ENCODE measurements around the gene LY86. TPM values are rescaled to one million over a fixed set of nuclear protein-coding genes. Genes with fewer than 3 reads are reported as not detected.

Gene LY86
- total RNA-seq, 1 donor from 2014 or later = not detected

- Histone ChIP-seq H3K27me3 (no peaks in the 10 kb centered on the region), H3K4me3 (peak overlapping the region; percentile 53 to 67), H3K27ac (no peak overlapping the region), H3K9me3 (no peaks in the 10 kb centered on the region), H3K36me3 (no peaks in the 10 kb centered on the region), H3K4me1 (peaks cover 6 to 7% of the 10 kb centered on the region in 2 donors)
- TF ChIP-seq CTCF (IDR thresholded peaks at IDR 0.05) = no peak
- peak in 1 of 2 donors; percentile 66 for DNase-seq (ENCODE audit: low spot score in 2 of 2)
- intact Hi-C loops (cut with DNase I) = loop anchor here (1.0 to 5.0 kb wide), 2 partner anchors 489 to 1403 kb away; no protein-coding TSS in a partner anchor
Observed at GRCh38 chr6:6546318-6547109, 42.0 kb upstream of the LY86 start.

DNA sequence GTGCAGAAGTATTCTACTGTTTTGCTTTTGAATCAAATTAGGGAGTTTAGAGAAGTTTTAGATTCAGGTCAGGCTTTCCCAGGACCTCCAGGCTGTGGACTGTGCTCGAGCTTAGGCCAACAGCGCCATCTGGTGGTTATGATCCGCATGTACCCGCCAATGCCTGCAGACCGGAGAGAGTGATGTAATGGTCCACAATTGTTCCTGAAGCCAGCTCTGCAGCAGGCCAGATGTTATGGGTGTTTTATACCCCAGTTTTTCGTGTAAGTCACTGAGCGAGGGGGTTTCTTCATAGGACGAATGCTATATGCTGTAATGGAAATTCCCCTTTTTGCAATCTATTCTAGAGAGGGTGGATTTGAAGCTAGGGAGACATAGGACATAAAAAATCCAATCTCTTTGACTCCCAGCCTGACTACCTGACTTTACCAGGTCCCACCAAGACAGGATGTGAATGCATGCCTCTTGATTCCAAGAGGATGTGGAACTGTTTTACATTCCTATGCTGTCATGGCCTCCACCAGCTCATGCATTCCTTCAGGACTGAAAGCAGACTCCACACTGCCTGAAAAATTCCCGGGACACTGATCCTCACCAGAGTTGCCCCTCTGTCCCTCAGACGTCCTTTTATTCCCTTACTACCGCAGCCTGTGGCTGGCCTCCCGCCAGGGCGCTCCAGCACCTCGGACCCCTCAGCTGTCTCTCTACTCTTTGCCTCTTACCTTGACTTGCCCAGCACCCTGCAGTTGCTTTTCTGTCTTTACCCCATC is 41.2 kb upstream of the LY86 start:
- intact Hi-C loops (cut with DNase I) = loop anchor here (1.0 to 5.0 kb wide), 2 partner anchors 490 to 1404 kb away; no protein-coding TSS in a partner anchor
- Histone ChIP-seq H3K9me3 (no peaks in the 10 kb centered on the region), H3K4me1 (peaks cover 6 to 7% of the 10 kb centered on the region in 2 donors), H3K27me3 (no peaks in the 10 kb centered on the region), H3K4me3 (peak overlapping the region; percentile 53 to 67), H3K27ac (no peak overlapping the region), H3K36me3 (no peaks in the 10 kb centered on the region)
- peak; percentile 48 to 88 for DNase-seq (ENCODE audit: low spot score in 2 of 2)
- peak; percentile 79 to 88 (median 81) for TF ChIP-seq CTCF (IDR thresholded peaks at IDR 0.05)

- Histone ChIP-seq H3K4me1 (no peaks in the 10 kb centered on the region), H3K27me3 (no peaks in the 10 kb centered on the region), H3K9me3 (no peaks in the 10 kb centered on the region), H3K27ac (no peak overlapping the region), H3K36me3 (no peaks in the 10 kb centered on the region), H3K4me3 (no peak overlapping the region)
- no peak for DNase-seq (ENCODE audit: low spot score in 2 of 2)
- no peak for TF ChIP-seq CTCF (IDR thresholded peaks at IDR 0.05)
- intact Hi-C loops (cut with DNase I) = no loop called here
Observed at GRCh38 chr6:6556161-6556737, 32.3 kb upstream of the LY86 start.

DNA sequence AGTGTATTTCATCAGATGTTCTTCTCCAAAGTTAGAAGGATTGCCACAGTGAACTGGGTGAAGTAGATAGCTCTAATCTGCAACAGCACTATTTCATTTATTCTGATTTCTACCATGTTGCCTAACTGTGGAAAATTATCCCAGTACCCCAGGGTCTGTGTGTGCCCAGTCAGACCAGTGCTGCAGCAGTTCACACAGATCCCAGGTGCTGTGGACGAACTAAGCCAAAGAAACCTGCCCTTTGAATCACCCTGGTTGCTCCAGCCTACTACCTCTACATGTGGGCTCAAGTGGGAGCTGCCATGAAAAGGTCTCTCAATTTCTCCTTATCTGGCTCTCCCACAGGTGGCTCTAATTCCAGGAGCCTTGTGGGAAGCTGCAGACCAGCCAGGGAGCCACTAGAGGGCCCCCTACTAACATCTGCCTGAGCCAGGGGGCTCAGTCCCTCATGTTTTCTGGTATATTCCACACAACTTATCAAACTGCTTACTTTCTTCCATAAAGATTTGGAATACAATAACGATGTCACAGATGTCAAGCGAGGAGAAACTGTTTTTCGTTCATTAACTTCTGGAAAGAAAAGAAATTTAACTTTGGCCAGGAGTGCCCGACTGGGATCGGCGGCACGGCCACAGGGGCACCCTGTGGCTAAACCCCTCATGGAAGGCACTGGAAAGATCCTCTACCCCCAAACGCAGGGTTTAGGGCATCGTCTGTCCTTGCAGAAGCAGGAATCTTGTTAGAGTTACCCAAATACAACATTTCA is 31.6 kb upstream of the LY86 start:
- no peaks in the 10 kb centered on the region for H3K9me3 ChIP-seq
- no peaks in the 10 kb centered on the region for H3K4me1 ChIP-seq
- no peaks in the 10 kb centered on the region for H3K27me3 ChIP-seq
- intact Hi-C loops (cut with DNase I) = no loop called here
- DNase-seq (ENCODE audit: low spot score in 2 of 2) = no peak
- H3K4me3 ChIP-seq = no peak overlapping the region
- TF ChIP-seq CTCF (IDR thresholded peaks at IDR 0.05) = peak; percentile 13 to 42 (median 29)
- H3K27ac ChIP-seq = no peak overlapping the region
- no peaks in the 10 kb centered on the region for H3K36me3 ChIP-seq

- intact Hi-C loops (cut with DNase I) = no loop called here
- H3K36me3 ChIP-seq = no peaks in the 10 kb centered on the region
- H3K4me1 ChIP-seq = no peaks in the 10 kb centered on the region
- no peak for DNase-seq (ENCODE audit: low spot score in 2 of 2)
- no peak overlapping the region for H3K4me3 ChIP-seq
- H3K27me3 ChIP-seq = no peaks in the 10 kb centered on the region
- H3K9me3 ChIP-seq = no peaks in the 10 kb centered on the region
- no peak for TF ChIP-seq CTCF (IDR thresholded peaks at IDR 0.05)
- no peak overlapping the region for H3K27ac ChIP-seq
Observed at GRCh38 chr6:6557504-6557839, 31.0 kb upstream of the LY86 start.
